ENCODE data around the gene FBXW2.

DNA sequence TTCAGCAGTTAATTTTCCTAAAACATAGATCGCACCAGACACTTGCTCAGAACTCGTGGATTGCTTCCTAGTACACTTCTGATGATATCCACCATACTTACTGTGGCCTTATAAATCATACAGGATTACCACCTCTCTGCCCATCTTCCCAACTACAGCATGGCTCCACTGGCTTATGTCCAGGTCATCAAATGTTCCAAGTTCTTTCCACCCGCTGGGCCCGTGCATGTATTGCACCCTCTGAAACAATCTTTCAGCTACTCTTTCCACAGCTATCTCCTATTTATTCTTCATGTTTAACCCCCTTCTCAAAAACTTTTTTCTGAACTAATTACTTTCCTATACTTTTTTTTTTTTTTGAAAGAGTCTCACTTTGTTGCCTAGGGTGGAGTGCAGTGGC, 18.5 kb downstream of the FBXW2 start:
- TF ChIP-seq, protein P1, sequence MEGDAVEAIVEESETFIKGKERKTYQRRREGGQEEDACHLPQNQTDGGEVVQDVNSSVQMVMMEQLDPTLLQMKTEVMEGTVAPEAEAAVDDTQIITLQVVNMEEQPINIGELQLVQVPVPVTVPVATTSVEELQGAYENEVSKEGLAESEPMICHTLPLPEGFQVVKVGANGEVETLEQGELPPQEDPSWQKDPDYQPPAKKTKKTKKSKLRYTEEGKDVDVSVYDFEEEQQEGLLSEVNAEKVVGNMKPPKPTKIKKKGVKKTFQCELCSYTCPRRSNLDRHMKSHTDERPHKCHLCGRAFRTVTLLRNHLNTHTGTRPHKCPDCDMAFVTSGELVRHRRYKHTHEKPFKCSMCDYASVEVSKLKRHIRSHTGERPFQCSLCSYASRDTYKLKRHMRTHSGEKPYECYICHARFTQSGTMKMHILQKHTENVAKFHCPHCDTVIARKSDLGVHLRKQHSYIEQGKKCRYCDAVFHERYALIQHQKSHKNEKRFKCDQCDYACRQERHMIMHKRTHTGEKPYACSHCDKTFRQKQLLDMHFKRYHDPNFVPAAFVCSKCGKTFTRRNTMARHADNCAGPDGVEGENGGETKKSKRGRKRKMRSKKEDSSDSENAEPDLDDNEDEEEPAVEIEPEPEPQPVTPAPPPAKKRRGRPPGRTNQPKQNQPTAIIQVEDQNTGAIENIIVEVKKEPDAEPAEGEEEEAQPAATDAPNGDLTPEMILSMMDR (IDR thresholded peaks at IDR 0.05; ENCODE audit: extremely low read depth in 1 of 2, insufficient read depth in 1 of 2, low read depth in 1 of 2, low read length in 2 of 2): no peak
- TF ChIP-seq POLR2AphosphoS5 (IDR thresholded peaks at IDR 0.05; ENCODE audit: insufficient read depth, low read depth, low read length) (no peak), MYC (IDR thresholded peaks at IDR 0.05; ENCODE audit: low read depth, low read length) (no peak), FOS (IDR thresholded peaks at IDR 0.05; ENCODE audit: borderline replicate concordance, insufficient read depth, low read length) (no peak), POLR2A (IDR thresholded peaks at IDR 0.05; ENCODE audit: low read depth, low read length) (no peak)
- TF ChIP-seq, protein P2, sequence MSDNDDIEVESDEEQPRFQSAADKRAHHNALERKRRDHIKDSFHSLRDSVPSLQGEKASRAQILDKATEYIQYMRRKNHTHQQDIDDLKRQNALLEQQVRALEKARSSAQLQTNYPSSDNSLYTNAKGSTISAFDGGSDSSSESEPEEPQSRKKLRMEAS (IDR thresholded peaks at IDR 0.05; ENCODE audit: insufficient read depth, insufficient read length): no peak
